NAMALWA (cell line): Measurements from ENCODE around the gene POLL.

ENCODE experiments used
- DNase-seq: peaks from one replicate; pipeline ENCODE4 v3.0.0-alpha.2; 2015; ENCODE audit warnings: low spot score

Gene POLL

DNA sequence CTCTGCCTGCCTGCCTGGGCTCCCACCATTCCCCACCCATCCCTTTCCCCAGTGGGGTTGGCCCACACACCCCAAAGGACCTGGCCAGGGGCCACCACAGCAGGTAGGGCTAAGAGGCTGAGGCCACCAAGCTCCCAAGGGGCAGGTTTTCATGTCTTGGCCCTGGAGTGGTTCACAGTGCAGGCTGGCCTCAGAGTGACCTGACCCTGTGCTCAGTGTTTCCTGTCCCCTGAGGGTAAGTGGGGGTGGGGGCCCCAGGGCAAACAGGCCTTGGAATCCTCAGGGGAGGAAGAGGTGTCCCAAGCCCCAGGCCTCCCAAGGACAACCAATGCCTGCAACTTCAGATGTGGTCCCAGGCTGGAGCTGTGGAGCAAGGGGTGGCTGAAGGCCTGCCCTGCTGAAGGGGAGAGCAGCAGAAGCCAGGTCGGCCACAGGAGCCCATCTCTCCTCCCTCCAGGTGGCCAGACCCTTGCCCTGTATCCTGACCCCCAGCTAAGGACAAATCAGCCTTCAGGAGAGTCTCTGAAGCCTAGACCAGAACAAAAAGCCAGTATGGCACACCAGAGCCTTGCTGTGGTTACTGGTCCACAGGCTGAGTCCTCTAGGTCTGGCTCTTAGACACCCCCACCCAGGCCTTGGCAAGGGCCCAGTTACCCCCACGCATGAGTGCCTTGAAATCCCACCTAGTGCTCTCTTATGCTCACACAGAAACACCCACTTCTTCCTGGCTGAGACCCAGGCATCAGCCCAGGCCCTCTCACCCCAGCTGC is 27.6 kb downstream of the POLL start:
- DNase-seq, result no peak

DNA sequence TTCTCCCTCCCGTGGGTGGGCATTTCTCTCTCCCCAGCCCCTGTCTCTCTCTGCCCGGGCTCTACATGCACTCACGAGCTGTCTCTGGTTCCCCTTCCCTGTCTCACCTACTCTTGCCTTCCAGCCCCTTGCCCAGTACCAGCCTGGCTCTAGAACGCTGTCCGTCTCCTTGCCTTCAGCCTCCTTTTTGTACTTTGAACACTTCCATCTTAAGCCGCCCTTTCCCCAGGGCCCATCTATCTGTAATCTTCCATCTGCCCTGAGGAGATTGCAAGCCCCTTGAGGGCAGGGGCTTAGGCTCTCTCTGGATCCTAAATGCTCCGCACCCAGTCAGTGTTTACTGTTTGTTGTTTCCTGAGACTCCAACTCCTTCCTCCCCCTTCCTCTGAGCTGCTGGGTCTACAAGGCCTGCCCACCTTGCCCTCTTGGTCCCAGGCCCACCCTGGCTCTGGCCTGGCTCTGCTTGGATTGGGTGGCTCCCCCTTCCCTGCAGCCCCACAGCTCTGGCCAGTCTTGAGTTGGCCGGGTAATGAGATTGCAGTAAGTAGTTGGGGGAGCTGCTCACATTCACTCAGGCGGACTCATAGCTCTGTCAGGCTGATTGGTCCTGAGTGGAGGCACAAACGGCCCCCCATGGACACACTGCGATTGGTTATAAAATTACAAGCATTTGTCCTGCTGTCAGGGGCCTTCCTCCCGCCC is 28.3 kb downstream of the POLL start:
- DNase-seq, result no peak

DNA sequence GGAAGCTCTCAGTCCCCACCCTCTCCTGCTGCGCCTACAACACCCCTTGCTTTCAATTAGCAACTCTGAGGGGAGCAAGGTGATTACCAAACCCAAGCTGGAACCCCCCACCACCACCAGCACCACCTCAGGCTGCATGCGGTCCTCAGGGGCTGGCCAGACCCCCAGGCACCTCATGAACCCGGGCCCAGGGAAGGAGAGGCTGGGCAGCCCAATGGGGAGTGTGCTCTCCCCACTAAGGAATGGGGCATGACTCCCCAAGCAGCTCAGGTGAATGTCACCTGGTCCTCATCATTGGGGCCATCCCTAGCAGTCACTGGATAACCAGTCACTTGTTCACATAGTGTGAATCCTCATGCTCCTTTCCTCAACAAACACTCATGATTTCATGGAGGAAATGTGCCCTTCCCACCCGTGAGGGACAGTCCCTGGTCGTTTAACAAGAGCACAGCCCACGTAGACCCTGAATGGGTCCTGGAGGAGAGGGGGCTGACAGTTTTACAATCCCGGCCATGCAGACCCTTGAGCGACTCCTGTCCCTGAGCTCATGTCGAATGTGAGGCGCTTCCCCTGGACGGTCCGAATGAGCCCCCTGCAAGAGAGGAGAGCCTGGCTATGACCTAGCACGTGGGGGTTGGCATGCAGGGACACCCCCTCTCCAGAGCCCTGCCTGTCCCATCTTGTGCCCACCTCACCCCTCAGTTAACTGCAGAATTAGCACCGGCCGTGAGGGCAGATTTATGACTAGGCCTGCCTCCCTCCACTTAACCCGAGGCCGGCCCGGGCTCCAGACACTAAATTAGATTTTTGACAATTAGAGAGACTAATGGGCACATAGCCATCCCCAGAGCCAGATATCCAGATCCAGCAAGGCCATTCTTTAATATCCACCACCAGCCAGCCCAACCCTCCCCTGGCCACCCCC is 29.1 kb downstream of the POLL start:
- DNase-seq, result no peak

DNA sequence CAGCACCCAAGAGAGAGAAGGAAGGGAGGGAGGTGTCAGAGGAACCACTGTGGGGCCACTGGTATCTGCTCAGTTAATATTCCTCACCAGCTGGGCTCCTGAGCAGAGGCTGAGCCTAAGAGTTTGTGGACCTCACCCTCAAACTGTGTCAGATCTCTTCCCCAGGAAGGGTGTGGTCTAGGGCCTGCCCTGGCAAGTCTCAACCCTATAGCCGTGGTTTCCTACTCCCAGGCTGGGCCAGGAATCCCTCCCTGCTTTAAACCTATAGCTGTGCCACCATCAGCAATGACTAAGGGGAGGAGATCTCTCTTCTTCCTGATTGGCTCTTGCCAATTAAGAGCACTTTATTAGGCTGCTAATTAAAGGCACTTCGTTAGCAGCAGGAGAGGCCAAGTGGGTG is 29.9 kb downstream of the POLL start:
- no peak for DNase-seq

DNA sequence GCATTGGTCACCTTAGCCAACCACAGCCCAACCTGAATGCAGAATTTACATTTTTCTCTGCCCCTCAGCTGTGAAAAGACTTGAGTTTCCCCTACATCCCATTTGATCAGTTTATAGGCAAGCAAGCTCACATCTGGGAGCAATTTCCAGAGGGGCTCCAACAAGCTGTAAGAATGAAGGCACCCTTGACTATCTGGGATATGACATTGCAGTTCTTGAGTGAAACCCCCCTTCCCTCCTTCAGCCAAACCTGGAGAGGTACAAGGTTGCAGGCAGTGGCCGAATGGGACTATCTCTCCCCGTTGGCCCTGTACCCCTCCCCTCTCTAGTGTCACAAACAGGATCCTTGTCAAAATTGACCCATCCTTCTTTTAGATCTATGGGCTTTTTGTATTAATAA is 30.5 kb downstream of the POLL start:
- no peak for DNase-seq

DNA sequence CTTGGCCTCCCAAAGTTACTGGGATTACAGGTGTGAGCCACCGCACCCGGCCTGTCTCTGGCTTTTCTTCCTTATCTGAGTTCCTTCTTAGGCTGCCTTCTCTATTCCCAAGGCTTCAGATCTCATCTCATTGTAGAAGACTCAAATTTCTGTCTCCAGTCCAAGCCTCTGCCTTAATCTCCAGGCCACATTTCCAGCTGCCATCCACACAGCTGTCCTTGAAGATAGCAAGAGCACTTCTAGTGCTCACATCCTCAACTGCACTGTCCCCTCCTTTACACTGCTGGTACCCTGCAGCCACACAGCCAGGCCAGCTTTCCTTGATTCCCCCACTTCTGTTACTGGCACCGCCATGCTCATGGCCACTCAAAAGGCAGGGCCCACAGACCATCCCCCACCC is 35.6 kb downstream of the POLL start:
- DNase-seq, result no peak

DNA sequence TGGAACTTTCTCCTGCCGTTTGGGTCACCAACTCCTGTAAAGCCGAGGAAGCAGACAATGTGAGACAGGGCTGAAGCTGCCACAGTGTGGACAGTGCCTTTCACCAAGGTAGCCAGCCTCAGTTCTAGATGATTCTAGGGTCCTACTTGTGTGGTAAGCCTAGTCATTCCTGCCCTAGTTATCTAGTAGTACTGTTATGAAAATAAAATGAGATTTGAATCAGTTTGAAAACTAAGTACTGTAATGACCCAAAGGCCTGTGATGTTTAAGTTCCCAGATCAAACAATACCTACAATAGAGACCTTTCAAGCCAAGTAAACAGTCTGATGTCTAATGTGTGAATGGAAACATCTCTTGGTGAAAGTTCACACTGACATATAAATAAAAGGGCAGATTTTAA is 37.1 kb downstream of the POLL start:
- DNase-seq, result no peak

DNA sequence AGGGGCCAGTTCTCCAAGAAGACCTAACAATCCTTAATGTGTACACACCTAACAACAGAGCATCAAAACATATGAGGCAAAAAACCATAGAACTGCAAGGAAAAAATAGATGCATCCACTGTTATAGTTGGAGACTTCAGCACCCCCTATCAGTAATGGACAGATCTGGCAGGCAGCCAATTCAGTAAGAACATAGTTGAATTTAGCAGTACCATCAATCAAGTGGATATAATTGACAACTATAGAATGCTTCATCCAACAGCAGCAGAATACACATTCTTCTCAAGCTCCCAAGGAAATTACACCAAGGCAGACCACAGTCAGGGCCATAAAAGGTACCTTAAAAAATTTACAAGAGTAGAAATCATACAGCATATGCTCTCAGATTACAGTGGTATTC is 42.2 kb downstream of the POLL start:
- DNase-seq, result peak; percentile 28

DNA sequence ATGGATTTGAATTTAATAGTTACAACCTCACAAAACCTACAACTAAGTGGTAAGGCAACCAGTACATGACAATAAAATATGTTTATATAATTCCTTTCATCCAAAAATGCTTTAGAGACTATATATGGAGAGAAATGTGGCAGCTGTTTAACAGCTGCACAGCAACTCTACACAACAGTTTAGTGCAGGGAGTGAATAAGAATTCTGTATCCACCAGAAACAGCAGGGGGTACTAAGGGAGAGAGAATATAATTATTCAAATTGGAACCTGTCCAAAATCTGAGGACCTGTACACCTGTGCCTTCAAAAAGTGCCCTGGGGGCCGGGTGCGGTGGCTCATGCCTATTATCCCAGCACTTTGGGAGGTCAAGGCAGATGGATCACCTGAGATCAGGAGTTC is 49.6 kb downstream of the POLL start:
- DNase-seq, result no peak

DNA sequence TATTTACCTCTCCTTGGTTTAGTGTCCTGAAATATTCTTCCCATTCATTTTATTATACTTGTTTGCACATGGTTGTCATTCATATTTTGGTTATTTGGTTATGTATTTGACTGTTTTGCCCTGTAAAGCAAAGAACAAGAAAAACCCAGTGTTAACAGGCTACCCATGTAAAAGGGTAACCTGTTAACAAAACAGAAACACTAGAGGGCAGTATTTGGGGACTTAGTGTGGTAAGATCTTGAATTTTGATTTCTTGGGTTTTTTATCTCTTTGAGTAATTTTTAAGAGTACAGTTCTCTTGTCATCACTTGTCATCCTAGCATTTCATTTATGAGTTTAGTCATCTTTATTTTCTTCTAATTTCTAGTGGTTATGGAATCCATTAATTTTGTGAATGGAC is 51.3 kb downstream of the POLL start:
- peak; percentile 56 for DNase-seq

DNA sequence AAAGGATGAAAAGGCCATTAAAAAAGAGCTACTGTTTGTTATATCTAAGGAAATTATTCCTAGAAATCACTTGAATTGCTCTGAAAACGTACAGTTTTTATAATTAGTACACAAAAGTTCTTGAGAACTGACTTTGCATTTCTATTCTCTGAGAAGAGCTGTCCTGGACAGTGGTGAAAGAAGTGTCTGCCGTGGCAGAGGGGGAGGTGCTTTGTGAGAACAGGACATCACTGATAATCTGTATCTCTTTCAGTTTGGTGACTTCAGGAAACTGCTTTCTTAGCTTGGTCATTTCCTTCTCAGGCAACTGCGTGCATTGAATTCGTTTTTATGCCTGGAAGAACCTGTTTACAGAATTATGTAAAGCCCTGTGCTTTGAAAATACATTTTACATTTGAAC is 52.1 kb downstream of the POLL start:
- no peak for DNase-seq

DNA sequence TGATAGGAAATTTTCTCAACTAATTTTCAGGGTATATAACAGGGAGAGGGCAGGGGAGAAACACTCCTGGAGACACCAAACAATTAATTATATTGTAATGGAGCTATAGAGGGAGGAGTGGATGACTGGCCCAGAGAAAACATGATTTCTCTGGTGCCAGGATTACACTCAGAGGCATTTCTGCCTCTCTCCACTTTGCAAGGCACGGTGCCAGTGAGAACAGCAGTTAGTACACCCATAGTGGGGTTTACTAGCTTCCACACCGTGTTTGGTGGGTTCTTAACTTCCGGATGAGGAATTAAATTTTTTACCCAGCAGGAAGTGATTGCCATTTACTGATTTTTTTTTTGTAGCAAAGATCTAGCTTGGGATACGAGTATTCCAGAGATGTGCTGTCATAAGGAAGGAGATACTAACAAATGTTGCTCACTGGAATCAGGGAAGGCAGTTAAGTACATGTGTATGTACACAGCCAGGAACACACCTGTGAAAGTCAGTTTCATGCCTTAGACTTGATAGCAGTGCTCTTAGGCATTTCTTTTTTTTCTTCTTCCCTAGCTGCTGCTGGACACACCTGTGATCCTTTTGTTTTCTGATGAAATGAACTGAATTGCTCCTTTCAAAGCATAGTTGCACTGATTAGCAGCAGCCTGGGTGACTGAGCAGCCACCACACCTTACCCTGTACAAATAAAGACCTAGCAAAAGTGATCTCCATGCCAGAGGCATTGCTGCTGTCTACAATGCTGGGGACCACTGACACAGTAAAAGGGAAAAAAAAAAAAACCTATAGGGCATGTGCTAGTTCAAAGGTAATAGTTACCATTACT is 58.1 kb downstream of the POLL start:
- DNase-seq, result no peak

DNA sequence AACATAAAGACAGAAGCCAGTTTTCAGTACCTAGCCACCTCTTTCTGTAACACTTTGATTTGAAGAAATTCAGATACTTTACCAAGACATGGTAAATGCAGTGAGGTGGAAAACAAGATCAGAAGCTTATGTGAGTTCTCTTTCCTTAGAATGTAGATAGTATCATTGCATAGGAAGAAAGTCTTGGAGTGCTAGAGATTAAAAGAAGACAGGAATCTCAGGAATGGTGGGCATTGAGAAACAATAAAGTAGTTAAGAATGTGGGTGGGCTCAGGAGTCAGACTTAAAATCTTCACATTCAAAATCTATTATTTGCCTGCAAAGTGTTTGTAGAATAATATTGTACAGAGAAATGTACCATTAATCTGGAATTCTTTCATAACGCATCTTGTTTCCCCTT is 58.9 kb downstream of the POLL start:
- no peak for DNase-seq
